OCI-LY1 (cell line): Measurements from ENCODE around the gene F10.

Source experiments
- H2AFZ ChIP-seq: fragments of 200-600 bp; sonication (generic), shearing (Covaris generic); 2 replicates; pipeline ENCODE4 v1.6.0; 2014; ENCODE audit warnings: antibody characterized with exemption, mild to moderate bottlenecking, low read length
- H3F3A ChIP-seq: fragments of 200-600 bp; sonication (generic), shearing (Covaris generic); 2 replicates; pipeline ENCODE4 v1.6.0; 2014; ENCODE audit warnings: mild to moderate bottlenecking, antibody characterized with exemption, low read length, moderate library complexity; ENCODE audit not compliant: insufficient read depth
- H3K27ac ChIP-seq: fragments of 200-600 bp; sonication (generic); 2 replicates; pipeline ENCODE4 v1.5.1; 2014; ENCODE audit warnings: low read length, mixed run types, mild to moderate bottlenecking, low read depth; ENCODE audit not compliant: poor library complexity, severe bottlenecking
- H3K27me3 ChIP-seq: fragments of 200-600 bp; sonication (generic); 2 replicates; pipeline ENCODE4 v1.6.0; 2014; ENCODE audit warnings: antibody characterized with exemption, mild to moderate bottlenecking, low read length, moderate library complexity; ENCODE audit not compliant: insufficient read depth
- H3K36me3 ChIP-seq: fragments of 200-600 bp; sonication (generic); 2 replicates; pipeline ENCODE4 v1.6.1; 2014; ENCODE audit warnings: mild to moderate bottlenecking, antibody characterized with exemption, low read length, moderate library complexity, mixed read lengths; ENCODE audit not compliant: insufficient read depth
- H3K4me1 ChIP-seq: fragments of 200-600 bp; sonication (generic); 2 replicates; pipeline ENCODE4 v1.5.1; 2014; ENCODE audit warnings: mild to moderate bottlenecking, low read length, moderate library complexity; ENCODE audit not compliant: insufficient read depth, severe bottlenecking
- H3K4me2 ChIP-seq: fragments of 200-600 bp; sonication (generic), shearing (Covaris generic); 2 replicates; pipeline ENCODE4 v1.6.1; 2014; ENCODE audit warnings: low read length
- H3K4me3 ChIP-seq: fragments of 200-600 bp; sonication (generic); 2 replicates; pipeline ENCODE4 v1.5.1; 2014; ENCODE audit warnings: low read length, low read depth, mild to moderate bottlenecking, mixed read lengths; ENCODE audit not compliant: poor library complexity, severe bottlenecking
- H3K79me2 ChIP-seq: fragments of 200-600 bp; shearing (Covaris generic); 2 replicates; pipeline ENCODE4 v1.6.1; 2016; ENCODE audit warnings: mixed run types, low read length, mixed read lengths; ENCODE audit not compliant: insufficient read depth
- H3K9ac ChIP-seq: fragments of 200-600 bp; sonication (generic), shearing (Covaris generic); 2 replicates; pipeline ENCODE4 v1.6.1; 2014; ENCODE audit warnings: mild to moderate bottlenecking, low read length, mixed read lengths
- H3K9me2 ChIP-seq: fragments of 200-600 bp; sonication (generic), shearing (Covaris generic); 2 replicates; pipeline ENCODE4 v1.6.1; 2014; ENCODE audit warnings: low read depth, mild to moderate bottlenecking, low read length, mixed read lengths
- H3K9me3 ChIP-seq: fragments of 200-600 bp; shearing (Covaris generic); 2 replicates; pipeline ENCODE4 v1.6.1; 2014; ENCODE audit warnings: low read length, mixed read lengths
- H4K20me1 ChIP-seq: fragments of 200-600 bp; sonication (generic), shearing (Covaris generic); 2 replicates; pipeline ENCODE4 v1.6.0; 2016; ENCODE audit warnings: mild to moderate bottlenecking, low read length; ENCODE audit not compliant: insufficient read depth
- EZH2 ChIP-seq: fragments of 200-600 bp; sonication (generic), shearing (Covaris generic); IDR thresholded peaks from 2 replicates; pipeline ENCODE4 v1.8.0; 2017; ENCODE audit warnings: borderline replicate concordance, mixed run types, mild to moderate bottlenecking, antibody characterized with exemption, low read length, moderate library complexity, mixed read lengths
- TF ChIP-seq, protein P1 (sequence below): fragments of 200-600 bp; sonication (generic), shearing (Covaris generic); IDR thresholded peaks from 2 replicates; pipeline ENCODE4 v1.5.1; 2017; ENCODE audit warnings: mild to moderate bottlenecking, antibody characterized with exemption, low read length, moderate library complexity, mixed read lengths

F10 gene

DNA sequence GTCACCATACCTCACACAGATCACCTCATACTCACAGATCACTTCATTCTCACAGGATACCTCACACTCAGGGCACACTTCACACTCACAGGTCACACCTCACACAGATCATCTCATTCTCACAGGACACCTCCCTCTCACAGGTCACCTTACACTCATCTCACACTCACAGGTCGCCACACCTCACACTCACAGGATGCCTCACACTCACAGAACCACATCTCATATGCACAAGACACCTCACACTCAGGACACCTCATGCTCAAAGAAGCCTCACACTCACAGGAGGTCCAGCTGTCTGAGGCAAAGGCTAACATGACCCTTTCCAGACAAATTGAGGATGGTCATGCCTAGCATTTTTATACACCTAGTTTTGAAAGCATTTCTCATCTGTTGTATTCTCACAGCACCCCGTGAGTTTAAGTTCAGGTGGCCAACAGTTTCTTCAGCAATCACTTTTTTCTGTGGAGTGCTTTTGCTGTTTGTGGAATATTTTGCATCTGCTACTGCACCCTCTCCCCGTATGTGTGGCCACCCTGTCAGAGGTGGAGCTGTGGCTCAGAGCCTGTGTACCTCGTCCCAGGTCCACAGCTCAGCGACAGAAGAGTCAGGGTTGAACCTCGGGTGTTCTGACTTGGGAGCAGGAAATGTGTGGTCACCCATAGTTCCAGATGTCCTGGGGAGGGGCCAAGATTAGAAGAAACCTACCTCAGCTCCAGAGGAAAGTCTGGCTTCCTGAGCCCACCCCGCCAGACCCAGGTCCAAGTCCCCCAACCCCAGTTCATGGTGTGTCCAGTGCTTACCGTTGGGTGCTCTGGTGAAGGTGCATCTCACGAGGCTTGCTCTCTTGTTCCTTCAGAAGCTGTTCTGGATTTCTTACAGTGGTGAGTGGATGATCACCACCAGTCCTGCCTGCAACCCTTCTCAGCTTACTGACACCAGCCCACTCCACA lies 9.4 kb upstream of the F10 start:
- no peaks in the 10 kb centered on the region; the same call in 1 of the 2 replicates for H3K27me3 ChIP-seq
- no peaks in the 10 kb centered on the region for H3K36me3 ChIP-seq
- no peak overlapping the region for H3K9ac ChIP-seq
- H3K79me2 ChIP-seq = no peaks in the 10 kb centered on the region
- no peak overlapping the region for H2AFZ ChIP-seq
- no peak overlapping the region for H3K27ac ChIP-seq
- H3K9me3 ChIP-seq = no peaks in the 10 kb centered on the region
- no peaks in the 10 kb centered on the region for H4K20me1 ChIP-seq
- no peaks in the 10 kb centered on the region for H3K9me2 ChIP-seq
- no peaks in the 10 kb centered on the region for H3K4me1 ChIP-seq
- TF ChIP-seq, protein P1, sequence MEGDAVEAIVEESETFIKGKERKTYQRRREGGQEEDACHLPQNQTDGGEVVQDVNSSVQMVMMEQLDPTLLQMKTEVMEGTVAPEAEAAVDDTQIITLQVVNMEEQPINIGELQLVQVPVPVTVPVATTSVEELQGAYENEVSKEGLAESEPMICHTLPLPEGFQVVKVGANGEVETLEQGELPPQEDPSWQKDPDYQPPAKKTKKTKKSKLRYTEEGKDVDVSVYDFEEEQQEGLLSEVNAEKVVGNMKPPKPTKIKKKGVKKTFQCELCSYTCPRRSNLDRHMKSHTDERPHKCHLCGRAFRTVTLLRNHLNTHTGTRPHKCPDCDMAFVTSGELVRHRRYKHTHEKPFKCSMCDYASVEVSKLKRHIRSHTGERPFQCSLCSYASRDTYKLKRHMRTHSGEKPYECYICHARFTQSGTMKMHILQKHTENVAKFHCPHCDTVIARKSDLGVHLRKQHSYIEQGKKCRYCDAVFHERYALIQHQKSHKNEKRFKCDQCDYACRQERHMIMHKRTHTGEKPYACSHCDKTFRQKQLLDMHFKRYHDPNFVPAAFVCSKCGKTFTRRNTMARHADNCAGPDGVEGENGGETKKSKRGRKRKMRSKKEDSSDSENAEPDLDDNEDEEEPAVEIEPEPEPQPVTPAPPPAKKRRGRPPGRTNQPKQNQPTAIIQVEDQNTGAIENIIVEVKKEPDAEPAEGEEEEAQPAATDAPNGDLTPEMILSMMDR = no peak
- TF ChIP-seq EZH2 = no peak
- H3K4me2 ChIP-seq = no peak overlapping the region
- H3F3A ChIP-seq = no peaks in the 10 kb centered on the region
- H3K4me3 ChIP-seq = no peak overlapping the region

DNA sequence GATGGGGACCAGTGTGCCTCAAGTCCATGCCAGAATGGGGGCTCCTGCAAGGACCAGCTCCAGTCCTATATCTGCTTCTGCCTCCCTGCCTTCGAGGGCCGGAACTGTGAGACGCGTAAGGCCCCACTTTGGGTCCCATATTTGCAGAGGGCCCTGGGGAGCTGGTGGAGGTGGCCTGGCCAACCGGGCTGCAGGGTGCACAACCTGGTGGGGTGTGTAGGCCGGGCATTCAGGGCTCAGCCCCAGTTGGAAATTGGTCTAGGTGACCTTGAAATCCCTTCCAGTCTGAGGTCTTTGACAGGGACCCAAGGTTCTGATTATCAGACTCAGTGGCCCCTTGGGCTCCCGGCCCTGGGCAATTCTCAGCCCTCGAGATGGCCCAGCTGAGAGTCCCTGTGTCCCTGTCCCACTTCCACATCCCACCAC lies 8.7 kb upstream of the F10 start:
- no peaks in the 10 kb centered on the region for H3K79me2 ChIP-seq
- H3K4me2 ChIP-seq = no peak overlapping the region
- H3K27ac ChIP-seq = no peak overlapping the region
- H3K4me3 ChIP-seq = no peak overlapping the region
- no peaks in the 10 kb centered on the region for H3K4me1 ChIP-seq
- TF ChIP-seq, protein P1 = no peak
- TF ChIP-seq EZH2 = no peak
- H3K27me3 ChIP-seq = no peaks in the 10 kb centered on the region; the same call in 1 of the 2 replicates
- H2AFZ ChIP-seq = no peak overlapping the region
- no peaks in the 10 kb centered on the region for H3K36me3 ChIP-seq
- H3K9me2 ChIP-seq = no peaks in the 10 kb centered on the region
- H3K9ac ChIP-seq = no peak overlapping the region
- H3K9me3 ChIP-seq = no peaks in the 10 kb centered on the region
- no peaks in the 10 kb centered on the region for H3F3A ChIP-seq
- H4K20me1 ChIP-seq = no peaks in the 10 kb centered on the region

DNA sequence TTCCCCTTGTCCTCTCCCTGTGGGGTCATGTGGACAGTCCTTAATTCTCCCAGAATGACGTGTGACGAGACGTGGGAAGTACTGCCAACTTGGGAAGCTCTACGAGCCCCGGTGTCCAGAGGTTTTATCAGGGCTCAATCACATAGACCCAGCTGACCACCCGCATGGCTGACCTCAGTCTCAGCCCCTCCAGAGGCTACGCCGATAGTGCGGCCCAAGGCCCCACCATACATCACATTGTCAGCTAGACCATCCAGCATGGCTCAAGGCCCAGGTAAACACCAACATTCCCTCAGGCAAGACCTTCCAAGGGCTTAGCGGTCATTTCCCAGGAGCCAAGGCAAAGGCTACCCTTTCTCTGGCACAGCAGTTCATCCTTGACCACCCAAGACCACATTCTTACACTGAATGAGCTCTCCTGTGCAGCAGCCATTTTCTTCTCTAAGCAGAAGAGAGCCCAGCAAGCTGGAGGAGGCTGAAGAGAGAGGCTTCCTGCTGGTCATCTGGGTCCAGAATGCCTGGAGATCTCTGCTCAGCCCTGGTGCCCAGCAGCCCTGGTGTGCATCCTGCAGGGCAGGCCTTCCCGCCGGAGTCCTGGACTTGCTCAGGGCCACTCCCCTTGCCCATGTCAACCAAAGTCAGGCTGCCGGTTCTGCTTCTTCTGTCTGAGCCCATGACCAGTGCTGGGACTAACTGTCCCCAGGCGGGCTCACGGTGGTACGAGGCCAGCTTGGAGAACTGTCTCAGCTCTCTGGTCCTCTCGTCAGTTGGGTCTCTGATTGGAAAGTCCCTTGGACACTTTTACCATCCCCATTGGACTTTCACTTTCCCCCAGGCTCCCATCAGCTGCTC lies 7.9 kb upstream of the F10 start:
- H3K9me2 ChIP-seq = no peaks in the 10 kb centered on the region
- no peaks in the 10 kb centered on the region for H3K79me2 ChIP-seq
- H3K27ac ChIP-seq = no peak overlapping the region
- H3K4me3 ChIP-seq = no peak overlapping the region
- TF ChIP-seq, protein P1 = no peak
- no peak for TF ChIP-seq EZH2
- no peaks in the 10 kb centered on the region for H3K36me3 ChIP-seq
- no peaks in the 10 kb centered on the region for H3K9me3 ChIP-seq
- no peaks in the 10 kb centered on the region for H4K20me1 ChIP-seq
- no peaks in the 10 kb centered on the region for H3F3A ChIP-seq
- no peaks in the 10 kb centered on the region for H3K4me1 ChIP-seq
- H3K4me2 ChIP-seq = no peak overlapping the region
- no peak overlapping the region for H3K9ac ChIP-seq
- peaks cover under 1% of the 10 kb centered on the region; the same call in 1 of the 2 replicates for H3K27me3 ChIP-seq
- H2AFZ ChIP-seq = no peak overlapping the region
